ENCODE measurements around the gene GLT8D1. TPM values are rescaled to one million over a fixed set of nuclear protein-coding genes. Genes with fewer than 3 reads are reported as not detected.
A peak's percentile ranks its signal among the peaks of the same experiment; 100 is the strongest.

GLT8D1 gene
- total and polyA plus RNA-seq, 2 of the 13 experiments (the other 11 are each of a cell fraction or from before 2014, with no cell fraction given), result 110 to 121 TPM

DNA sequence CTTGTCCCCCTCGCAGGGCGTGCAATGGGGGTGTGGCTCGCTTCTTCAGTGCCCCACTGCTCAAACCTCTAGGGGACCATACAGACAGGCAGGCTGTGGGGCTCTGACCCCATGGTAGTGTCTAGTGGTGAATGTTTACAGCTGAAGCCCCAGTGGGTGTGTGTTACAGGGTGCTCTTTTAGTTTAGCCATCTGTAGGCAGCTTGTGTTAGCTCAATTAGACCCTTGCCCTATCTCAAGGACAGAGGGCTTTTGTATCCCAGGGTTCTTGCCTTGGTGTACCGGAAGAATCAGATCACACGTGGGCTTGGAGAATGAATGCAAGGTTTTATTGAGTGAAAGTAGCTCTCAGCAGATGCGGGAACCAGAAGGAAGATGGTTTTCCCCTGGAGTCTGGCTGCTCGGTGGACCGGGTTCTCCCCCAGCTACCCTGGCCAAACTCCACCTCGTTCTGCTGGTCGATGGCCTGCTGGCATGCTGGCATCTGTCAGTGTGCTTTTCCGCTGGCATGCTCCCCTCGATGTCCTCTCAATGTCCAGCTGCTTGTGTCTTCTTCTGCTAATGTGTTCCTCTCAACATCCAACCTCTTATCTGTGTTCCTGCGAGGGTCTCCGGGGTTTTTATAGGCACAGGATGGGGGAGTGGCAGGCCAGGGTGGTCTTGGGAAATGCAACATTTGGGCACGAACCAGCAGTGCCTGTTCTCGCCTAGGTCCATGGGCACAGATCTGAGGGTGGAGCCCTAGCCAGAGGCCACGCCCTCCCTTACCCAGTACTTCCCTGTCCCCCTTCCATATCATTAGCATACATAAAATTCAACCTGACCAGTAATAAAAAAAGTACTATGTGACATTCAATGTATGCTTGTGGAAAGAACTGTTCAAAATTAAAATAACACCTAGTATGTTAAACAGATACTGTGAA is 7.0 kb upstream of the GLT8D1 start (continued):
- TF ChIP-seq ARID2 (CRISPR knock-in tag; IDR thresholded peaks at IDR 0.05; ENCODE audit: borderline replicate concordance) (no peak), PRPF4 (IDR thresholded peaks at IDR 0.05; ENCODE audit: low read depth, low read length, poor library complexity, severe bottlenecking) (no peak), RXRA (CRISPR knock-in tag; IDR thresholded peaks at IDR 0.05) (no peak), ZNF569 (CRISPR knock-in tag; IDR thresholded peaks at IDR 0.05; ENCODE audit: borderline replicate concordance) (no peak), RAD21 (CRISPR knock-in tag; IDR thresholded peaks at IDR 0.05) (no peak), KDM1A (CRISPR knock-in tag; IDR thresholded peaks at IDR 0.05) (no peak), POLR2G (IDR thresholded peaks at IDR 0.05; ENCODE audit: low read depth, low read length) (peak; percentile 57), HNRNPUL1 (IDR thresholded peaks at IDR 0.05; ENCODE audit: low read depth, low read length) (no peak), ZNF547 (CRISPR knock-in tag; IDR thresholded peaks at IDR 0.05) (no peak), ZNF224 (CRISPR knock-in tag; IDR thresholded peaks at IDR 0.05) (no peak), ZNF143 (CRISPR knock-in tag; IDR thresholded peaks at IDR 0.05) (no peak), LCORL (IDR thresholded peaks at IDR 0.05) (no peak), LCORL (CRISPR knock-in tag; IDR thresholded peaks at IDR 0.05) (no peak), FLYWCH1 (CRISPR knock-in tag; IDR thresholded peaks at IDR 0.05) (no peak), KIAA2018 (CRISPR knock-in tag; IDR thresholded peaks at IDR 0.05; ENCODE audit: borderline replicate concordance) (no peak), THAP7 (CRISPR knock-in tag; IDR thresholded peaks at IDR 0.05) (no peak)
- TF ChIP-seq, protein P1, sequence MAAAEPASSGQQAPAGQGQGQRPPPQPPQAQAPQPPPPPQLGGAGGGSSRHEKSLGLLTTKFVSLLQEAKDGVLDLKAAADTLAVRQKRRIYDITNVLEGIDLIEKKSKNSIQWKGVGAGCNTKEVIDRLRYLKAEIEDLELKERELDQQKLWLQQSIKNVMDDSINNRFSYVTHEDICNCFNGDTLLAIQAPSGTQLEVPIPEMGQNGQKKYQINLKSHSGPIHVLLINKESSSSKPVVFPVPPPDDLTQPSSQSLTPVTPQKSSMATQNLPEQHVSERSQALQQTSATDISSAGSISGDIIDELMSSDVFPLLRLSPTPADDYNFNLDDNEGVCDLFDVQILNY (CRISPR knock-in tag; conservative IDR thresholded peaks at IDR 0.05), result no peak
- TF ChIP-seq, protein P2, sequence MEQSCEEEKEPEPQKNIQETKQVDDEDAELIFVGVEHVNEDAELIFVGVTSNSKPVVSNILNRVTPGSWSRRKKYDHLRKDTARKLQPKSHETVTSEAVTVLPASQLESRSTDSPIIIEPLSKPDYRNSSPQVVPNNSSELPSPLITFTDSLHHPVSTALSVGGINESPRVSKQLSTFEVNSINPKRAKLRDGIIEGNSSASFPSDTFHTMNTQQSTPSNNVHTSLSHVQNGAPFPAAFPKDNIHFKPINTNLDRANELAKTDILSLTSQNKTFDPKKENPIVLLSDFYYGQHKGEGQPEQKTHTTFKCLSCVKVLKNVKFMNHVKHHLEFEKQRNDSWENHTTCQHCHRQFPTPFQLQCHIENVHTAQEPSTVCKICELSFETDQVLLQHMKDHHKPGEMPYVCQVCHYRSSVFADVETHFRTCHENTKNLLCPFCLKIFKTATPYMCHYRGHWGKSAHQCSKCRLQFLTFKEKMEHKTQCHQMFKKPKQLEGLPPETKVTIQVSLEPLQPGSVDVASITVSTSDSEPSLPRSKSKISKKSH (CRISPR knock-in tag; IDR thresholded peaks at IDR 0.05; ENCODE audit: borderline replicate concordance), result no peak

Data from HepG2 (cell line).